GM18951 (cell line): ENCODE data around the gene IL1RAPL1.

Experiments
- POLR2A ChIP-seq: IDR thresholded peaks from 4 replicates; pipeline ENCODE4 v1.6.1; 2011; ENCODE audit warnings: mild to moderate bottlenecking; ENCODE audit not compliant: insufficient read length, insufficient read depth; ENCODE audit errors: extremely low read depth
- in situ Hi-C: fragments of 300-500 bp; cut with MboI; formaldehyde crosslinking; loops from one replicate; pipeline ENCODE4 v1.12.0; 2022; ENCODE audit warnings: low sequenced_read_pairs, mixed read lengths, inconsistent platforms; ENCODE audit not compliant: unreplicated experiment

Gene IL1RAPL1

DNA sequence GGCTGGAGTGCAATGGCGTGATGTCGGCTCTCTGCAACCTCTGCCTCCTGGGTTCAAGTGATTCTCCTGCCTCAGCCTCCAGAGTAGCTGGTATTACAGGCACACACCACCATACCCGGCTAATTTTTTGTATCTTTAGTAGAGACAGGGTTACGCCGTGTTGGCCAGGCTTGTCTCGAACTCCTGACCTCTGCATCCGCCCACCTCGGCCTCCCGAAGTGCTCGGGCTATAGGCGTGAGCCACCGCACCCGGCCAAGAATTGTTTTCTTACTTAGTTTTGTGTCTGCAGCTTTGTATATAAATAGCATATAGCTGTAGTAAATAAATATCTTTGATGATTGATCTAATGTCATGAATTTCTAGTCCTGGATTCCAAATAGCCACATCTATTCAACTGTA lies 81.1 kb downstream of the IL1RAPL1 start:
- in situ Hi-C loops = no loop called here
- no peak for TF ChIP-seq POLR2A

GRCh38 chrX:28668957-28669356 lies 81.7 kb downstream of the IL1RAPL1 start:
- TF ChIP-seq POLR2A = no peak
- in situ Hi-C loops = no loop called here

DNA sequence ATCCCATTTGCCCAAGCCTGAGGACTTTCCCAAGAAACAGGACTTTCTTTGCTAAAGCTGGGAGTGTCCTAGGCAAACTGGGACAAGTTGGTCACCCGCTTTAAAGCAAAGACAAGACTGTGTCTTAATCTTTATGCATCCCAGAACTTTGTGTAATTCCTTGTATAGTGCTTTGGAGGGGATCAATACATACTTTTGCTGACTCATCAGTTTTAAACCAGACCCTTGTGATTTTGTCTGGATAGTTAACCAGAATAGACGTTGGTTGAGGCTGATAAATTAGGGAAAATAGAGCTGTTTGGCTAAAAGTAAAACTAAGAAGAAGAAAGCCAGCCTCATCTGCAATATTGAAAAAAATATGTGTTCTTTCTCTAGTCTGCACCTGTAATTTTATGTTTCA lies 82.8 kb downstream of the IL1RAPL1 start:
- in situ Hi-C loops = no loop called here
- TF ChIP-seq POLR2A = no peak

GRCh38 chrX:28675173-28675572 lies 87.9 kb downstream of the IL1RAPL1 start:
- in situ Hi-C loops = no loop called here

GRCh38 chrX:28693101-28693500 lies 105.9 kb downstream of the IL1RAPL1 start:
- in situ Hi-C loops = no loop called here
- TF ChIP-seq POLR2A = no peak

More at GRCh38 chrX:28675173-28675572, 87.9 kb downstream of the IL1RAPL1 start:
- TF ChIP-seq POLR2A = no peak

GRCh38 chrX:28697732-28698131 lies 110.5 kb downstream of the IL1RAPL1 start:
- TF ChIP-seq POLR2A = no peak
- in situ Hi-C loops = no loop called here

DNA sequence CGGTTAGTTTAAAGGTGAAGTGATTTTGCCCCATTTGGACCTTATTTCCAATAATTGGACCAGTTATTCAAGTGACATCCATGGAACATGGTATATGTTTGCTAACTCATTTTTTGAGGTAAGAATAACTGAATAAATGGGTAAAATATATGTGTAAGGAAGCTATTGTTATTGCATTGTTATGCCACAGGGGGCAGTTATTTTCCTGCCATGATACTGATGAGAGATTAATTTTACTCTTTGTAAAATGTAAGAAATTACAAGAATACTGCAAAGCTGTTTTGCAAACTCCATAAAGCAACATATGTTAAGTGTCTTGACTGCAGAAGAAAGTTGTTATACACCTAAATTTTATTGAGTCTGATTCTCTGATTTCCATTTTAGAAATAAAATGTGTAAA lies 114.0 kb downstream of the IL1RAPL1 start:
- in situ Hi-C loops = no loop called here
- TF ChIP-seq POLR2A = no peak

DNA sequence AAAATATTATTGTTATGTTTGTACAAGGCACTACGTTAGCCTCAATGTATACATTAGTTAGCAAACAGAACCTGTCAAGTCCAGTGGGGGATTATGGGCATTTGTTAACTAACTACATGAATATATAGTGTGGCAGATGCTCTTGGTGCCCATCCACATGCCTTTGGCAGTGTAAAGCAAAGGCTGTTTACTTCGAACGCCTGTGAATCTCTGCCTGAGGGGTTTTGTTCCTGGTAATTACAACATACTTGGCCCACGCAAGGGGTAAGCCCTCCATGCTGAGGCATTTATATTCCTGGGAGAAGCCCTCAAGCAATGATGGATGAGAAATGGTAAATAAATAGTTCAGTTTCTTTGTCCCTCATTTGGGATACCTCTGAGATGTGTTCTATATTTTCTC lies 119.7 kb downstream of the IL1RAPL1 start:
- in situ Hi-C loops = no loop called here
- TF ChIP-seq POLR2A = no peak

GRCh38 chrX:28709421-28709820 lies 122.2 kb downstream of the IL1RAPL1 start:
- in situ Hi-C loops = no loop called here
- TF ChIP-seq POLR2A = no peak

GRCh38 chrX:28717864-28718263 lies 130.6 kb downstream of the IL1RAPL1 start:
- no peak for TF ChIP-seq POLR2A
- in situ Hi-C loops = no loop called here

DNA sequence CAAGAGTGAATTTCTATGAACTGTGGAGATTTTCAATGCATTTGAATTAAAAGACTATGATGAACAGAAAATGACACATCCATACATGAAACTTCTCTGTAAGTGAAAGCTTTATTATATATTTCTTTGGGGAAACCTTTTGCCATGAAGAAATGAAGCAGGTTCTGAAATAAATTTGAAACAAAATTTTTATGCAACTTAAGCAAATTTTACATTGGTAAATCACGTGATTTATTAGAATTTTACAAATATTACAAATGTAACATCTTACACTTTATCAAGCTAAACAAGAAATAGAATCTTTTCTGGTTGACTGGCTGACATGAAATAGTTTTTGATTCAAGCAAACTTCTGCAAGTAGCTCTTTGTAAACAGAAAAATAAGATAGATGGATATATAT lies 131.2 kb downstream of the IL1RAPL1 start:
- TF ChIP-seq POLR2A = no peak
- in situ Hi-C loops = no loop called here

DNA sequence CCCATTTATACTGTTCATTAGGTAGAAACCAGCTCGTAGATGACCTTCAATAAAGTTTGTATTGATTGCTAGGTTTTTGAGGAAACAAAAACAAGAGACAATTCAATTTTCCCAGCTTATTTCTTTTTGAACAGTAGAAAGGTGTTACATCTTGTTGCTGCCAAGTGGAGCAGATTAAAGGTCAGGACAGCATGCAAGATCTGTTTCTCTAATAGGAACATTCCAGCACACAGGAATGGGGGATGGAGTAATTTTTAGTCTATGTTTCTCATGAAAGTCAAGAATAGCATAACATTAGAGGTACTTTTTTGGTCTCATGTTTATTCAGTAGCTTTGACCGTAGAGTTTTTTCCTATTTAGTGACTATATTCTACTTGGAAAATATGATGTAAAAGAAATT lies 132.4 kb downstream of the IL1RAPL1 start:
- TF ChIP-seq POLR2A = no peak

DNA sequence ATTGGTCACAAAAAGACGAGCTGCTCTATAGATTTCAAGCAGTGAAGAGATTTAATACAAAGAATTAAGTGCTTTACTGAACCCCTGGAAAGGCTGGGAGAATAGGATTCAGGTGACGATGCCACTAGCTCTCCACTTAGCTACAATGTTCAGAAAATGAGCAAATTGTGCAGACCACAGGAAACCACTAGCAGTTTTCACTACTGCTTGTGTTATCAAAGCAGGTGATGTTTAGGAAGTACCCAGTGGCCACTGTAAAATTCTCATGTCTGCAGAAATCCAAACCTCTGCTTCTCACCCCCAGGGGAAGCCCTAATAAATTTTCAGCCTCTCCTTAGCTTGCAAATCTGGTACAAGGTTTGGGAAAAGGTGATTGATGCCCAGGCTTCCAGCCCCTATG lies 165.1 kb downstream of the IL1RAPL1 start:
- no peak for TF ChIP-seq POLR2A

More for the DNA sequence above, 132.4 kb downstream of the IL1RAPL1 start:
- in situ Hi-C loops = no loop called here

GRCh38 chrX:28756175-28756574 lies 168.9 kb downstream of the IL1RAPL1 start:
- in situ Hi-C loops = no loop called here
- TF ChIP-seq POLR2A = no peak

More for the DNA sequence above, 165.1 kb downstream of the IL1RAPL1 start:
- in situ Hi-C loops = no loop called here

DNA sequence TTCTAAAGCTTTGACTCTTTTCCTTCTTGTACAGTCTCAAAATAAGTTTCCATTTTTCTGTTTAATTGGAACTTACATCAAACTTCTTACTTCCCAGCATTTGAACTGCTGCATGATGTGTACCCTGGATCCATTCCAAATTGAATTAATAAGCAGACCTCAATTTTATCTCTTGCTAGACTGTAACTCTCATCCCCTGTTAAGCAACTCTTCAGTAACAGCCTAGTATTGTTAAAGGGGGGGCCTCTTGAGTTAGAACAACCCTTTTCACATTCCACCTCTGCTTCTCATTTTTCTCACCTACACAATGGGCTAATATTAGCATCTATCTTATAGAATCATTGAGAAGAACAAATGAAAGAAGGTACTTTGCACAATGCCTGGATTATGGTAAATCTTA lies 169.4 kb downstream of the IL1RAPL1 start:
- TF ChIP-seq POLR2A = no peak

More for the DNA sequence above, 169.4 kb downstream of the IL1RAPL1 start:
- in situ Hi-C loops = no loop called here
